GM12874 (cell line): Measurements from ENCODE around the gene FXYD6.

ENCODE experiments used
- TF ChIP-seq, protein P1 (sequence below): IDR thresholded peaks from 2 replicates; pipeline ENCODE4 v1.5.1; 2011; ENCODE audit warnings: low read depth, mild to moderate bottlenecking, control low read depth, low read length, moderate library complexity; ENCODE audit not compliant: insufficient read depth

FXYD6 gene

DNA sequence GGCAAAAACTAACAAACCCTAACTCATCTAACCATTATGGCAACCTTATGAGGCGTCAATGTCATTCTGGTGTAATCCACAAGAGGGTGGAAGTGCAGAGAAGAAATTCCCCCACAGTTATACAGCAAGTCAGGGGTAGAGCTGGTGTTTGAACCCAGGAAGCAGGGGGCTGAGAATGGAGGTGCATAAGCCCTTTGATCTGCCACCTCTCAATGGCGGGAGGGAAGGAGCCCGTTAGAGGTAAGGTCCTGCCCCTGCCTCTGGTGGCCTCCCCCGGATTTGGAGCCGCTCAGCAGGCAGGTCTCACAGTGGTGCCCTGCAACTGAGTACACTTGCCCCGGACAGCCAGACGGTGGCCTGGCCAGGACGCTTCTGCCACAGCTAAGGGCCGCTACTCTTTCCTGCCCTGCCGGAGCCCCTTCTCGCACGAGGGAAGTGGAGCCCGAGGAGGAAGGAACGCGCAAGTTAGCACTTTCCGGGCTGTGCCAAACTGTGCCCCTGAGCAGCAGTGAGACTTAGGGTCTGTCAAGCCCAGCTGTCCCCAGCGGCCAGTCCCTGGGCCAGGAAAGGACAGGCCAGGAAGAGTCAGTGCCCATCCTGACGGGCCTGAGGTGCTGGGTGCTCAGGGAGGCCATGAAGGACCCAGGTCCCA lies 53.0 kb downstream of the FXYD6 start:
- TF ChIP-seq, protein P1, sequence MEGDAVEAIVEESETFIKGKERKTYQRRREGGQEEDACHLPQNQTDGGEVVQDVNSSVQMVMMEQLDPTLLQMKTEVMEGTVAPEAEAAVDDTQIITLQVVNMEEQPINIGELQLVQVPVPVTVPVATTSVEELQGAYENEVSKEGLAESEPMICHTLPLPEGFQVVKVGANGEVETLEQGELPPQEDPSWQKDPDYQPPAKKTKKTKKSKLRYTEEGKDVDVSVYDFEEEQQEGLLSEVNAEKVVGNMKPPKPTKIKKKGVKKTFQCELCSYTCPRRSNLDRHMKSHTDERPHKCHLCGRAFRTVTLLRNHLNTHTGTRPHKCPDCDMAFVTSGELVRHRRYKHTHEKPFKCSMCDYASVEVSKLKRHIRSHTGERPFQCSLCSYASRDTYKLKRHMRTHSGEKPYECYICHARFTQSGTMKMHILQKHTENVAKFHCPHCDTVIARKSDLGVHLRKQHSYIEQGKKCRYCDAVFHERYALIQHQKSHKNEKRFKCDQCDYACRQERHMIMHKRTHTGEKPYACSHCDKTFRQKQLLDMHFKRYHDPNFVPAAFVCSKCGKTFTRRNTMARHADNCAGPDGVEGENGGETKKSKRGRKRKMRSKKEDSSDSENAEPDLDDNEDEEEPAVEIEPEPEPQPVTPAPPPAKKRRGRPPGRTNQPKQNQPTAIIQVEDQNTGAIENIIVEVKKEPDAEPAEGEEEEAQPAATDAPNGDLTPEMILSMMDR: peak; percentile 31; the same call in 1 of the 2 replicates

DNA sequence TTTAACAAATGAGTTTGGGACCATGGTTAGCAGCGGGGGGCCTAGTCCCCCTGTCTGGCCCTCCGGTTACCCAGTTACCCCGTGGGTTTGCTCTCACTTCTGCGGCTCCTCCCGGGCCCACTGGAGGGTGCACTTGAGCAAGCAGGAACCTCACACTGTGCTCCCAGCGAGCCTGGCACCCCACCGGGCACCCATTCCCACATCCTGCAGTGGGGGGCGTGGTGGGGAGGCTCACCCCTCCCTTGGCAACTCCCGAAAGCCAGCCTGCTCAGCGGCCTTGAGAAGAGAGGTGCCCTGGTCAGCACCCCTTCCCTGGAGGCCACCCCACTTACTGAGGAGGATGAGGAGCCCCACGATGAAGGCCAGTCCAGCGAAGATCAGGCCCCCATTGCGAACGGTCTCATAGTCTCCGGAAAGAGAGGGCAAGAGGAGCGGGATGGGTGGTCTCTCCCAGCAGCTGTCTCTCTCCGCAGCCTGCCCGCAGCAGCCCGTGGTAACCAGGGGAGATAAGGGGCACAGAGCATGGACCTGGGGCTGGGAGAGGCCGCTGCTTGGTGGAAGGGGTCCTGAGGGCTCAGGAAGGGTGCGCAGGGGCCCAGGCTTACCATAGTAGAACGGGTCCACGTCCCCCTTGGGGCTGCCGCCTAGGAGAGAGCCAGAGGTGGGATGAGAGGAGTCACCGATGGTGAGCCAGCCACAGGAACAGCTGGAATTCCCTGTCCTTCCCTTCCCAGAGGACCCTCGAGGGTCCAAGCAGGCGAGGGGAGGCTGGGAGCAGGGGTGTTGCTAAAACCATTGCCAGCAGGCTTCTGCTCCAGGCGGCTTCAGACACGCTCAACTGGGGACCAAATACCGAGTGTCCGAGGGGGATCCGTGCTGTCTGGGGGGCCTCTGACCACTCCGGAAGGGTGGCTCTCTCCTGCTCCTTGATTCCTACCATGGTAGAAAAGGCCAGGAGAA lies 54.1 kb downstream of the FXYD6 start:
- TF ChIP-seq, protein P1: peak; percentile 85

DNA sequence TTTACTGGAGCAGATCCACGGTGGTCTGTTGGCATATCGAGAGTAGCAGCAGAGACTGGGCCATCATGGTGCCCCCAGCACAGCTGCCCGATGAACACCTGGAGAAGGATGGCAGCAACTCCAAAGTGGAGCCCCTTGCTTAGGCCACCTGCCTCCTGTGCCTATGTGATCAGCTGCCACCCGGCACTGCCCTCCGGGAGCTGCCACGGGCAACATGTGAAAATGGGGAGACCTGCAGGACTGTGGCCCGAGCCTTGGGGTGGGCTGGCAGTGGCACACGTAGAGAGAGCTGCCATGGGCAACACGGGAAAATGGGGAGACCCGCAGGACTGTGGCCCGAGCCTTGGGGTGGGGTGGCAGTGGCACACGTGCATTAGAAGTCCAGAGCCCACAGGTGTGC lies 55.0 kb downstream of the FXYD6 start:
- TF ChIP-seq, protein P1: no peak

DNA sequence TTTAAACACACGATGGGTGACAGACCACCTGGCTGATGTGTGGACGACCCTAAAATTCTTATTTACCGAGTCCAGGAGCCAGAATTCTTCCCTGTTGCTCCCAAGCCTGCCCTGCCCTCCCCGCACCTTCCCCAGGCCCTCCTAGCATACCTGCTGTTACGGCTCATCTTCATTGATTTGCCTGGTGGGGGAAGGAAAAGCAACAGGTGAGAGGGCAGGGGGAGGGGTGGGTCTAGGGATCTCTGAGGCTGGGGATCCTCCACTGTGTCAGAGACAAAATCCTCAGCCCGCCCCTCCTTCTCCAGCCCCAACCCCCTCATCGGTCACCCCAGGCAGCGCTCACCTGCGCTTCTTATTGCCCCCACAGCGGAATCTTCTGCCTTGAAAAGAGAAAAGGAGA lies 55.9 kb downstream of the FXYD6 start:
- TF ChIP-seq, protein P1: no peak

DNA sequence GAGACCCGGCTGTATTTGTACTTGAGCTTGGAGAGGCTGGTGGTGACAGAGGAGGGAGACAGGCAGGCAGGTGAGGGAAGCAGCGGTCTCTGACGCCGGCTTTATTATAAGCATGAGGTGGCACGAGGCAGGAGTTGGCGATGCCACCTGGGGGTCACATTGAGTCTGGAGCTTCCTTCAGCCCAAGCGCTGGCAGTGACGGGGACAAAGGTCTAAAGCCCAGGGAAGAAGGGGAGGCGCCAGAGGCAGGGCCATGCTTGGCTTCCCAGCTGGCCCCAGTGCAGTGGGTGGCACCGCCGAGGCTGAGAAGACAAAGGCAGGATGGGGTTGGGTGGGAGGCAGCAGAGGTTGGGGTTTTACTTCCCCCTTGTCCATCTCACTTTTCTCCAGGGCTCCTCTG lies 56.4 kb downstream of the FXYD6 start:
- TF ChIP-seq, protein P1: no peak

DNA sequence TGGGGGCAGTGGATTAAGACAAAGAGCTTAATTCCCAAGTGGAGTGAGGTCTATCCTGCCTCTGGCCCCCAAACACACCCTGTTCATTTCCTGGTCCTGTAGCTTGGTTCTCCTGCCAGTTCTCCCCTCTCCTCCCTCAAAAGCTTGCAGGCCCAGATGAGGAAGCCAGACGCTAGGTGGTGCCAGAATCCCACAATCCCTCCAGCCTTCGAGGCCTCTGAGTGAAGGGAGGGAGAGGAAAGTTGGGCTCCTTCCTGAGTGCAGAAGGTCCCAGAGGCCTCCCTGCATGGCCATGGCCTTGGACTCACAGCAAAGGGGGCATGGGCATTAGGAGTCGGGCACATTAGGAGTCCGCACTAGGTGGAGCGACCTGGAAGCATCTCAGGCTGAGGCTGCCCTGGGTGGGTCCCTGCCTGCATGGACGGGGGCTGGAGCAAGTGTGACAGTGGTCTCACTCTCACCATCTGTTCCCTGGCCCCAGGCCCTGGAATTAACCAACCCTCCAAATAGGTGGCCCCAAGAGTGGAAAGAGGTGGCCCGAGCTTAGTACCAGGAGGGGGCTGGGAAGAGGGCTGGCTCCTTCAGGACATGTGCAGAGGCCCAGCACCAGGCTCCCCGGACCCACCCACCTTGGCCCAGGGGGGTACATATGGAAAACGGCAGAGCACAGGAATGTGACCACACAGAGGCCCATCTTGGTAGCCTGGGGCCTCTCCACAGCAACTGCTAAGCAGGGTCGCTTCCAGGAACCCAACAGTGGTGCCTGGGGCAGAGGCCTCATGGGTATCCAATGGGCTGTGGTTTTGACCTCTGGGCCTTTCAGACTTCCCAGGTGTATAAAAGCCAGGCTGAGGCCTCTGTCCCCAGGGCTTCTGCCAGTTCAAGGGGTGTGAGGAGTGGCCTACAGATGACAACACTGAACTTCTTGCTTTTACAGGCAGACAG lies 57.1 kb downstream of the FXYD6 start:
- TF ChIP-seq, protein P1: peak; percentile 62
